ENCODE data around the gene TLL2. TPM values are rescaled to one million over a fixed set of nuclear protein-coding genes. Genes with fewer than 3 reads are reported as not detected.

TLL2 gene
- total RNA-seq, 4 donors from 2014 or later: 0.13 to 2.4 (median 1.8) TPM

DNA sequence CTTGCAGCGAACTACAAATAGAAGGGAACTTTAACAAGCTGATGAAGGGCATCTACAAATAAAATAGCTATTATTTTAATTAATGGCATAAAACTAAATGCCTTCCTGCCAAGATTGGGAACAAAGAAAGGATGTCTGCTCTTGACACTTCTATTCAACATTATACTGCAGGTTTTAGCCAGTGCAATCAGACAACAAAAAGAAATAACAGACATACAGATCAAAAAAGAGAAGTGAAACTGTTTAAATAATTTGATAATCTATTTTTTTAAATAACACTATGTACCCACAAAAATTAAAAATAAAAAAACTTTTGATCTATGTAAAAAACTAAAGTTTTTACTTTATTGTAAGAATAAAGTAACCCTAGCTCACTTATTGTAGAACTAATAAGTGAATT is 22.4 kb upstream of the TLL2 start:
- H3K27ac ChIP-seq: no peak overlapping the region
- H3K36me3 ChIP-seq: peaks cover 7 to 8% of the 10 kb centered on the region in 2 donors
- TF ChIP-seq POLR2A (IDR thresholded peaks at IDR 0.05) (no peak), CTCF (IDR thresholded peaks at IDR 0.05) (no peak)
- H3K9me3 ChIP-seq: no peaks in the 10 kb centered on the region
- 95 to 96% methylated on average over 1 of the region's 1 CpG for WGBS, 2 donors
- no peak for DNase-seq
- H3K27me3 ChIP-seq: no peaks in the 10 kb centered on the region
- intact Hi-C loops (cut with DNase I): no loop called here
- H3K4me3 ChIP-seq (replicated peaks in 1 of 3): no peak overlapping the region
- peaks cover 0 to under 1% of the 10 kb centered on the region in 2 donors for H3K4me1 ChIP-seq

- TF ChIP-seq POLR2A (IDR thresholded peaks at IDR 0.05): no peak
- no peak for TF ChIP-seq CTCF (IDR thresholded peaks at IDR 0.05)
- Histone ChIP-seq H3K36me3 (peaks cover 8 to 9% of the 10 kb centered on the region in 2 donors), H3K4me1 (no peaks in the 10 kb centered on the region), H3K27ac (no peak overlapping the region), H3K4me3 (replicated peaks in 1 of 3) (no peak overlapping the region), H3K9me3 (no peaks in the 10 kb centered on the region), H3K27me3 (no peaks in the 10 kb centered on the region)
- no peak for DNase-seq
- intact Hi-C loops (cut with DNase I): no loop called here
- WGBS, 2 donors: 36 to 56% methylated on average over 1 of the region's 1 CpG
Observed at GRCh38 chr10:96532523-96532922, 18.8 kb upstream of the TLL2 start.

- DNase-seq: no peak
- peaks cover 23 to 25% of the 10 kb centered on the region in 2 donors for H3K36me3 ChIP-seq
- intact Hi-C loops (cut with DNase I): no loop called here
Observed at GRCh38 chr10:96529634-96530279, 16.0 kb upstream of the TLL2 start.

DNA sequence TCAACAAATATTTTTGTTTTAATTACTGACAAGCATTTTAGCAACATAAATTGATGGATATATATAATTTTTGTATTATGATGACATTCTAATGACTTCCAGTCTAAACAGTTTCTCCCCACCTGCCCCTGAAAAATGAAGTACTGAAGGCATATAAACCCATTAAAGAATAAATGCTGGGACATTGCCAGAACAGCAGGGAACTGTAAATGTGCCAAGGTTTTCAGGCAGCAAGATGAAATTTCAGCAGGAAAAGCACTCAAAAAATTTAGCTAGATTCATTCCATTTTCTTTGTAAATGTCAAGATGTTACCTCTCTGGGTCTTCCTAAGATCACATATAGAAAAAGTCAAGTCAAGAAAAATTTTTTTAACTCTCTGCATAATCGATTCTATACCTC is 11.0 kb upstream of the TLL2 start:
- Histone ChIP-seq H3K4me3 (replicated peaks in 1 of 3) (no peak overlapping the region), H3K36me3 (peaks cover 28 to 33% of the 10 kb centered on the region in 2 donors)
- 79 to 81% methylated on average over 1 of the region's 1 CpG for WGBS, 2 donors

More at GRCh38 chr10:96529634-96530279, 16.0 kb upstream of the TLL2 start:
- Histone ChIP-seq H3K27me3 (no peaks in the 10 kb centered on the region), H3K4me3 (replicated peaks in 1 of 3) (no peak overlapping the region), H3K4me1 (no peaks in the 10 kb centered on the region), H3K27ac (no peak overlapping the region), H3K9me3 (no peaks in the 10 kb centered on the region)
- WGBS, 2 donors: 88 to 89% methylated on average over 6 of the region's 6 CpGs
- TF ChIP-seq CTCF (IDR thresholded peaks at IDR 0.05) (no peak), POLR2A (IDR thresholded peaks at IDR 0.05) (no peak)

More for the DNA sequence above, 11.0 kb upstream of the TLL2 start:
- no peaks in the 10 kb centered on the region for H3K9me3 ChIP-seq
- no peaks in the 10 kb centered on the region for H3K27me3 ChIP-seq
- no peak for TF ChIP-seq CTCF (IDR thresholded peaks at IDR 0.05)
- no peak for TF ChIP-seq POLR2A (IDR thresholded peaks at IDR 0.05)
- DNase-seq: no peak
- no peak overlapping the region for H3K27ac ChIP-seq
- intact Hi-C loops (cut with DNase I): no loop called here
- no peaks in the 10 kb centered on the region for H3K4me1 ChIP-seq
